SK-N-MC (cell line): ENCODE measurements around the gene PDCL2.

Experiments used
- EZH2 ChIP-seq: fragments of 200-600 bp; sonication (generic); IDR thresholded peaks from one replicate; pipeline ENCODE4 v1.6.1; 2017; ENCODE audit warnings: antibody characterized with exemption
- POLR2AphosphoS5 ChIP-seq: IDR thresholded peaks from 2 replicates; pipeline ENCODE4 v1.6.1; 2012; ENCODE audit warnings: mild to moderate bottlenecking, low read depth, low read length, borderline replicate concordance

- no peak for TF ChIP-seq POLR2AphosphoS5
- TF ChIP-seq EZH2: no peak
These were observed 30.2 kb downstream of the PDCL2 start for GRCh38 chr4:55561889-55562288.
